AG04449 (cell line): ENCODE results near the gene EXOC4.

Experiments
- CTCF ChIA-PET: fragments of 350-600 bp; formaldehyde crosslinking; extraction: SDS; loops from one replicate; lab custom pipeline; 2021; ENCODE audit warnings: antibody characterized with exemption; lab: Yijun Ruan, JAX
- POLR2A ChIA-PET: fragments of 400-600, 350-600 bp; formaldehyde crosslinking; extraction: SDS; loops from one replicate; lab custom pipeline; 2020; ENCODE audit warnings: antibody characterized with exemption, inconsistent platforms; lab: Yijun Ruan, JAX
- DNase-seq: peaks from one replicate; pipeline ENCODE4 v3.0.0-alpha.2; 2010; ENCODE audit warnings: low read depth, low spot score
- H3K4me3 ChIP-seq: 2 replicates; pipeline ENCODE4 v1.5.1; 2011; ENCODE audit warnings: low read depth, mild to moderate bottlenecking, control low read depth, low read length
- CTCF ChIP-seq: IDR thresholded peaks from one replicate; pipeline ENCODE4 v1.5.1; 2011; ENCODE audit warnings: mild to moderate bottlenecking, moderate library complexity, low read length, control low read depth, inconsistent platforms; ENCODE audit not compliant: insufficient read depth; ENCODE audit errors: missing control alignments

EXOC4 gene

GRCh38 chr7:133511252-133511651 is 258.4 kb downstream of the EXOC4 start:
- H3K4me3 ChIP-seq = no peak overlapping the region
- POLR2A ChIA-PET = no interaction called here
- TF ChIP-seq CTCF = no peak
- DNase-seq = no peak
- CTCF ChIA-PET = no interaction called here

GRCh38 chr7:133511708-133512107 is 258.8 kb downstream of the EXOC4 start:
- H3K4me3 ChIP-seq = no peak overlapping the region
- no peak for TF ChIP-seq CTCF
- ChIA-PET CTCF (no interaction called here), POLR2A (no interaction called here)
- DNase-seq = no peak

GRCh38 chr7:133512560-133512959 is 259.7 kb downstream of the EXOC4 start:
- H3K4me3 ChIP-seq = no peak overlapping the region
- POLR2A ChIA-PET = no interaction called here
- TF ChIP-seq CTCF = no peak
- CTCF ChIA-PET = no interaction called here
- peak; percentile 59 for DNase-seq

GRCh38 chr7:133513608-133514007 is 260.7 kb downstream of the EXOC4 start:
- DNase-seq = no peak
- H3K4me3 ChIP-seq = no peak overlapping the region
- ChIA-PET POLR2A (no interaction called here), CTCF (no interaction called here)
- TF ChIP-seq CTCF = no peak

- TF ChIP-seq CTCF = no peak
- POLR2A ChIA-PET = no interaction called here
- no peak for DNase-seq
- CTCF ChIA-PET = no interaction called here
- H3K4me3 ChIP-seq = no peak overlapping the region
Observed at GRCh38 chr7:133514551-133514950, 261.7 kb downstream of the EXOC4 start.

GRCh38 chr7:133517766-133518165 is 264.9 kb downstream of the EXOC4 start:
- POLR2A ChIA-PET = no interaction called here
- no peak overlapping the region for H3K4me3 ChIP-seq
- DNase-seq = no peak
- no peak for TF ChIP-seq CTCF
- CTCF ChIA-PET = interaction anchor here (1.1 kb wide), 1 partner anchor 12 kb away, joined by 3 read pairs; no protein-coding TSS in a partner anchor
